ENCODE measurements around the gene LPIN3. TPM values are rescaled to one million over a fixed set of nuclear protein-coding genes. Genes with fewer than 3 reads are reported as not detected.

The LPIN3 gene
- total RNA-seq, 1 donor from 2014 or later, result 17.8 TPM

Other genes with a start within 250 kb of the LPIN3 start
- 57.9 and 87.5 TPM in 2 replicates for gene PLCG1, start 203.3 kb upstream of the LPIN3 start, total RNA-seq
- 13.4 and 36.1 TPM in 2 replicates for gene ZHX3, start 23.1 kb upstream of the LPIN3 start, total RNA-seq
- gene EMILIN3, start 26.0 kb downstream of the LPIN3 start, total RNA-seq, result 0.40 and 1.2 TPM in 2 replicates

All from epithelial cell of proximal tubule (primary cell).